DMS 273 (cell line): Measurements from ENCODE around the gene MFGE8.
"Not testable (repeated sequence)": the region's sequence is repeated elsewhere in the genome, so short reads cannot be mapped to it uniquely, and the experiment has no call there.

ENCODE experiments used
- DNase-seq: peaks from one replicate; lab custom pipeline; 2025; ENCODE audit not compliant: unreplicated experiment; lab: John Stamatoyannopoulos, UW

Gene MFGE8, protein sequence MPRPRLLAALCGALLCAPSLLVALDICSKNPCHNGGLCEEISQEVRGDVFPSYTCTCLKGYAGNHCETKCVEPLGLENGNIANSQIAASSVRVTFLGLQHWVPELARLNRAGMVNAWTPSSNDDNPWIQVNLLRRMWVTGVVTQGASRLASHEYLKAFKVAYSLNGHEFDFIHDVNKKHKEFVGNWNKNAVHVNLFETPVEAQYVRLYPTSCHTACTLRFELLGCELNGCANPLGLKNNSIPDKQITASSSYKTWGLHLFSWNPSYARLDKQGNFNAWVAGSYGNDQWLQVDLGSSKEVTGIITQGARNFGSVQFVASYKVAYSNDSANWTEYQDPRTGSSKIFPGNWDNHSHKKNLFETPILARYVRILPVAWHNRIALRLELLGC

DNA sequence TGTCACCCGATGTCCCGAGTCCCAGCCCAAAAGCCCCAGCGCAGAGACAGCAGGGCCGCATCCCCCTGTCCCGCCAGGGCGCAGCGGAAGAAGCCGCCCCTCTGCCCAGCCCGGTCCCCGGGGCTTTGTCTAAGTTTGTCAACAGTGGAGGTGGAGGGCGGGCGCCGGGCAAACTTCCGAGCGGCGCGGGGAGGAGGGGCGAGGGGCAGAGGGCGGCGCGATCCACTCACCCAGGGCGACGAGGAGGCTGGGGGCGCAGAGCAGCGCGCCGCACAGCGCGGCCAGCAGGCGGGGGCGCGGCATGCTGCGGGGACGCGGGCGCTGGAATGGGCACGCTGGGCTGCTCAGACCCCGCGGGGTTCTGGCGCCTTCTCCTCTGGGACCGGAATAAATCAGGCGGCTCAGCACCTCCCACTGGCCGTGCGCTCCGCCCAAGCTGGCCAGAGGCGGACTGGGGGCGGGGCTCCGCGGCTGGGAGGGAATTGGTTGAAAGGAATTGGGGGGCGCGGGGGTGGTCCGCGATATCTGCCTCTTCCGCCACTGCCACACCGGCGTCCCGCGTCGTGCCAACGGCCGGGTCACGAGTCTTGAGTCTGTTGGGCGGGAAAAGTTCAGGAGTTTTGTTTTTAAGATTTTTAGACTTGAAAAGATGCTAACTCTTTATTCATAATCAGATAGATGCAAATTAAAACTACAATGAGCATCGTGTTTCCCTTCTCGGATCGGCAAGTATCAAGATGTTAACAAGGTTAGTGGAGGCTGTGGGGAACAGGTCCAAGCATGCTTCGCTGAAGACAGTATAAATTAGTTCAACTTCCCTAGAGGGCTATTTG lies at the start of gene MFGE8:
Gene MFGE8, minus strand, starts transcription at position 363 of the 833 bp plus-strand sequence. Its CDS starts 60 bp downstream, at position 303.
- DNase-seq = peak; percentile 80

DNA sequence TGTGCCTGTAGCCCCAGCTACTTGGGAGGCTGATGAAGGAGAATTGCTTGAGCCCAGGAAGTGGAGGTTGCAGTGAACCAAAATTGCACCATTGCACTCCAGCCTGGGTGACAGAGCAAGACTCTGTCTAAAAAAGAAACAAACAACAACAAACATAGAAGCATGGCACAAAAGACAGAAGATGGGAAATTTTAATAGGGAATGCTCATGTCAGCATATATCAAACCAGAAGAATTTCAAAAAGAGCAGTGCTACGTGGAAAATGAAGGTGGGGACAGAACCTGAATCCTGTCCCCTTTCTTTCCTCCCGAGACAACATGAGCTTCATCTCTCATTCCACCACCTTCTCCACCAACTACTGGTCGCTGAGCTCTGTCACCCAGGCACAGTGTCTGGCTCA lies 46.3 kb upstream of the MFGE8 start:
- no peak for DNase-seq

DNA sequence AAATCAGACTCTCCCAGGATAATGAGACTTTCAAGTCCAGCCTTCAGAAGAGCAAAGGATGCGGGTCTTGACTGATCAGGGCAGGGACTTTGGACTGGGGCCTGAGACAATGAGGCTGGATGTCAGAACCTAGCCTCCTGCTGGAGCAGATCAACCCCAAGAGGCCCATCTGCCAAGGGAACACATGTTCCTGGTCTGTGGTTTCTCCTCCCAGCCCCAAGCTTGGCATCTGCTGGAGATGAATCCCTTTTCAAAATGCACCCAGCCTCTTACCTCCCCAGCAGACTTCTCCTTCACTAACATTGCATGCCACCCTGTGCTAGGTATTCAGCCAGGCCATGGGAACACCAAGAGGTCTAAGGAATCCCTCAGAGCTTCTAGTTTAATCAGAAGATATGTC lies 43.7 kb upstream of the MFGE8 start:
- DNase-seq = peak; percentile 20

DNA sequence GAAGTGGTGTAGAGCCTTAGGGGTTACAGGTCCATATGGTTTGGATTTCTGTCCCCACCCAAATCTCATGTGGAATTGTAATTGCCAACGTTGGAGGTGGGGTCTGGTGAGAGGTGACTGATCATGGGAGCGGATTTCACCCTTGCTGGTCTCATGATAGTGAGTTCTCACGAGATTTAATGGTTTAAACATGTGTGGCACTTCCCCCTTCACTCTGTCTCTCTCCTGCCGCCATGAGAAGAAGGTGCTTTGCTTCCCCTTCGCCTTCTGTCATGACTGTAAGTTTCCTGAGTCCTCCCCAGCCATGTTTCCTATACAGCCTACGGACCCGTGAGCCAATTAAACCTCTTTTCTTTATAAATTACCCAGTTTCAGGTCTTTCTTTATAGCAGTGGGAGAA lies 43.1 kb upstream of the MFGE8 start:
- no peak for DNase-seq

DNA sequence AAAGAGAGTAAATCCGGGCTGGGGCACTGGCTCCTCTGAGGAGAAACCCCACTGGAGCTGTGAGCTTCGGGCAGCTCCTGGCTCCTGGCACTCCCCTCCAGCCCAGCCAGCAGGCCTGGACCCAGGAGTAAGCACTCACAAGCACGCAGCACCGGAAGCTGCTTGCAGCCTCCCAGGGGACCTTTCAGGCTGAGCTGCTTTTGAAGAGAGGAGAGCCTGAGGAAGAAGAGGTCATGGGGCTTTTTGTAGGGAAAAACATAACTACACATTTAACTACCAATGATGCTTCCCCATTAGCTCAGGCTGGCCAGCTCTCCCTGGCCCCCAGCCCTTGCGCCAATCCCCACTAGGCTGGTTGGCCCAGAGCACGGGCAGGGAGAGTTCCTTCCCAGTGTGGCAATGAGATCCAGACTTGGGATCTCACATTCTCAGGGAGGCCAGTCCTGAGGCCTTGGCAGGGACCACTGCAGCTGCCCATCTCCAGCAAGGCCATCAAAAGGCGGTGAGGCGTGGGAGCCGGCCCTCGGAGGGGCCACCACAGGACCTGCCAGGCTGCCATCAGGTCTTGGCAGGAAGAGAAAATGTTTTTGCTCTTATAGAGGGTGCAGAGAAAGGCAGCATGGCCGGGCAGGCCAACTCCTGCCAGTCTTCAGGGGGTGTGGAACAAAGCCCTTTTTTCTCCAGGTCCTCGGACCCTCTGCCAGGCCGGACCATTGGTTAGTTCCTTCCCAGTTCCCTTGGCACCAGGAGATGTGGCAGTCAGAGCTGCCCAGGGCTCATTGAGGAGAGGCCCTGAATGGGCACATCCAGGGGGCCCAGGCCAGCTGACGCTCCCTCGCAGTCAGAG lies 41.5 kb upstream of the MFGE8 start:
- peak; percentile 1 for DNase-seq

DNA sequence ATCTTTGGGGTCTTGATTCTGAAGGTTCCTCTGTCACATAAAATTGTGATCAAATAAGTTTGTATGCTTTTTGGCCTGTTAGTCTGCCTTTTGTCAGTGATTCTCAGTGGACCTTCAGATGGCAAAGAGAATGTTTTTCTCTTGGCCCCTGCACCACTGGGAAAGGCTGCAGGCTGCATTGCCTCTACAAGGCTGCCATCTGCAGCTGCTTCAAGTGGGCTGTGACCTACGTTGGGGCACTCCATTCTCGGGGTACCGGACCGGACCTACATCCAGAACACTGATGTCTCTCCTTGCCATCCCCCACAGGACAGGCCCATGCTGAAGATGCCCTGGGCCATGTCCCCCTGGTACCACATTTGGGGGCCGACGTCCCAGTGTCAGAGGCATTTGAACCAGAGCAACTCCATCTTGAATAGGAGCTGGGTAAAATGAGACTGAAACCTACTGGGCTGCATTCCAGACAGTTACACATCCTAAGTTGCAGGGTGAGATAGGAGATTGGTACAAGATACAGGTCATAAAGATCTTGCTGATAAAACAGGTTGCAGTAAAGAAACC lies 37.5 kb upstream of the MFGE8 start:
- DNase-seq = no peak

DNA sequence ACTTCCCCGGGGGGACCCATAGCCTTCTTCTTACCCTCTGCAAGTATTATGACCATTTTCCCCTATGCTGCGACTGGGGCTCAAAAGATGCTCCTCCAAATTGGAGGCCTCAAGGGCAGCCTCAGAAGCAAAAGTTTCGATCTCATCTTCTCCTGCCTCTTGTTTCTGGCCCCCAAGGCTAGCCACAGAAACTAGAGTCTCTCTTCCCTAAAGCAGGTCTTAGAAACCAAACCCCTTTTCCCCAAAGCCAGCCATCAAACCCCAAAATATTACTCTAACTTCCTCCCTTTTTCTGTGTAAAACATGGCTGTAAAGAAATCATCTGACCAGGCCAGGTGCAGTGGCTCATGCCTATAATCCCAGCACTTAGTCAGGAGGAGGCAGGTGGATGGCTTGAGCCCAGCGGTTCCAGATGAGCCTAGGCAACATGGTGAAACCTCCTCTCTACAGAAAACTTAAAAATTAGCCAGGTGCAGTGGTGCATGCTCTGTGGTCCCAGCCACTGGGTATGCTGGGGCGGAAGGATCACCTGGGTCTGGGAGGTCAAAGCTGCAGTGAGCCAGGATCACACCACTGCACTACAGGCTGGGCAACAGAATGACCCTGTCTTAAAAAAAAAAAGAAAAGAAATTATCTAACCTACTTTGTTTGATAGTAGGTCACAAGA lies 36.7 kb upstream of the MFGE8 start:
- DNase-seq = no peak

DNA sequence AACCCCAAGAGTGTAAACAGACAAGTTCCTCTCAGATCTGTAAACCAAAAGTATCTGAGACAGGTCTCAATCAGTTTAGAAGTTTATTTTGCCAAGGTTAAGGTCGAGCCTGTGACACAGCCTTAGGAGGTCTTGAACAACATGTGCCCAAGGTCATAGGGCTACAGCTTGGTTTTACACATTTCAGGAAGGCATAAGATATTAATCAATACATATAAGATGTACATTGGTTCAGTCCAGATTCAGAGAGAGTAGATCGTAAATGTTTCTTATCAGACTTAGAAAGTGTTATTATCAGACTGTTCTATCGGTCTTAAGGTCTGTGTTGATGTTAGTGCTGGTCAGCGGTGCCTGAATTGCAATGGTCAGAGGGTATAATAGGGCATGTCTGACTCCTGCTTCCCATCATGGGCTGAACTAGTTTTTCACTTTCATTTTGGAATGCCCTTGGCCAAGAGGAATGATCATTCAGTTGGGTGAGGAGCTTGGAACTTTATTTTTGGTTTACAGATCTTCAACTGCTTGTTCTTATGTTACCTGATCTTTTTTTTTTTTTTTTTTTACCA lies 27.0 kb upstream of the MFGE8 start:
- DNase-seq = no peak

DNA sequence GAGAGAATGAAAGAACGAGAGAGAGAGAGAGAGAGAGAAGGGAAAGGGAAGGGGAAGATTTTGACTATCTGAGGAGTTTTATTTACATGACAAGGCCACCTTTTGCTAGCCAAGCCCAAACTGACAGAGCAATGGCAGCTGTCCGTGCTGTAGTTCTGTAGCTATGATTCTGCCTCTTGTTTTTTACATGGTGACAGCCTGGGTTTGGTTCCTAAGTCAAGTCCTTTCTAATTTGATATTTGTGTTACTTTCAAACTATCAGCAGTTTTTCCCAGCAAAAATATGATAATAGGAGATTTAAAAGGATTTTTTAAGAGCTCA lies 26.3 kb upstream of the MFGE8 start:
- DNase-seq = no peak

DNA sequence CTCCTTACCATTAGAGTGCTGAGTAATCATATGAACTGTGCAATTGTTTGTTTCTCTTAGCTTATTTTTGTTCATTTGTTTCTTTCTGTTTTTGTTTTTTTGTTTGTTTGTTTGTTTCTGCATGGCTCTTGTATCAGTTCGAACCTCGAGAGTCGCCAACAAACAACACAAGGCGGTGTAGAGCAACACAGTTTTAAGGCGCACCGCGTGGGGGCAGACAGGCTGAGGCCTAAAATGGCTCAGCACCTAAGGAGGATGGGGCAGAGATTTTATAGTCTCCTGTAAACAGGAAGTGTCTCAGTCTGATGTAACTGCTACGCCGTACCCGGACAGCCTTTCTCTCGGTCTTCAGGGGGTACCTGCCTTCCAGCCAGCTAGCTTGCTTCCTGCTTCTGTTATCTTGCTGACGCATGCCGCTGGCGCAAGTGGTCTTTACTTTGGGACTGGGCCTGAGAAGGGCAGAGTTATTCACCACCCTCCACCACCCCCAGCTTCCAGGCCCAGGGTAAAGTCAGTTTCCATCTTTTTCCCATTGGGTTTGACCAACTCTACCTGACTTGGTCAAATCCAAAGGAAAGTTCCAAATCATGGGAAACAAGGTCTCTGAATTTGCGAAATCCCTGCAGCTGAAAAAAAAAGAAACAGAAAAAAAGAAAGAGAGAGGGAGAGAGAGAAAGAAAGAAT lies 25.8 kb upstream of the MFGE8 start:
- DNase-seq = no peak

DNA sequence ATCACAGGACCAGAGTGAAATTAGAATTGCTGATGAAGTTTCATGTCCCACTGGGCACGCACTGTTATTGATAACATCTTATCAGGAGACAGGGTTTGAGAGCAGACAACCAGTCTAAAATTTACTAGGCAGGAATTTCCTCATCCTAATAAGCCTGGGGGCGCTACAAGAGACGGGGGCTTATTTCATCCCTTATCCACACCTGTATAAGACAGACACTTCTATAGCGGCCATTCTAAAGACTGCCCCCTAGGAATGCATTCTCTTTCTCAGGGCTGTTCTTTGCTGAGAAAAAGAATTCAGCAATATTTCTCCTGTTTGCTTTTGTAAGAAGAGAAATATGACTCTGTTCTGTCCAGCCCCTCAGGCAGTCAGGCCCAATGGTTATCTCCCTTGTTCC lies 21.3 kb upstream of the MFGE8 start:
- not testable (repeated sequence) for DNase-seq

DNA sequence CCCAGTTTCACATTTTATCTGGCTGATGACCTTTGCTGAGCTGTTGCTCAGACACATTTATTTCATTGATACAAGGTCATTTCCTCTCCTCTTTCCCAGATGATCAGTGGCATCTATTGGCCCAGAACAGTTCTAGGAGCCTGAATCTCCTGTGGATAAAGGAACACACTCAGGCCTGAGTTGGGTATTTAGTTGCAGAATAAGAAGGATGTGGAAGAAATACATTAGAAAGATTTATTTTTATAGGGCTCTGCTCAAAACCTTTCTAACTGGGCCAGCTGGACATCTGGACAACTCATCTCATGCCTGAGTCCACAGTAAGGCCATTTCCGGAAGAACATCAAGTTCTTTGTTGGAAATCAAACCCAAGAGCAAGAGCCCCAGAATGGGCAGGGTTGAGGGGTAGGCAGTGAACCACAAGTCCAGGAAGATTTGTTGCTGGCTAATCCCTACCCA lies 19.7 kb upstream of the MFGE8 start:
- no peak for DNase-seq

DNA sequence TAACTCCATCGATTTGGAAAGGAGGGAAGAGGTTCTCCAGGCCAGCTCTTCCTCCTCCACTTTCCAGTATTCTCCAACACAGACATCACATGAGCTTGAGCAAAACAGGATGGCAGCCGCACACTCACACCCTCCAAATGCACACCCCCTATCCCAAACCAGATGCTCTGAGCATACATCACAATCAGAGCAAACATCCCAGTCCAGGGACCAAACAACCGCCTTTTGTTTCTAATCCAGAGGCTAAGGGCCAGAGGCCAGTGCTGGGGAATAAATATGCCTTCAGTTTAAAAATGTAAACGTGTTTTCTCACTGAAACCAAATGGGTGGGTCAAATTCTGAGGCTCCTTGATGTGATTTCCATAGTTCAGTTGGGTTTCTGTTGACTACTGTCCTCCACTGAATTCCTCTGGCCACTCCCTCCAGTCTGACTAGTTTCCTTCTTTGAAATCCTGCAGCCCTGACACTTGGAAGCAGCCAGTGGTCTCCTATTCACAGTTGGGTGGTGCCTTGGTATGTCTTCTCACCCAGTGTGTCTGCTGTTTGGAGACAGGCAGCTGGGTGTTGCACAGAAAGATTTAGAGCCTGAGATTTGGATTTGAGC lies 19.2 kb upstream of the MFGE8 start:
- no peak for DNase-seq

DNA sequence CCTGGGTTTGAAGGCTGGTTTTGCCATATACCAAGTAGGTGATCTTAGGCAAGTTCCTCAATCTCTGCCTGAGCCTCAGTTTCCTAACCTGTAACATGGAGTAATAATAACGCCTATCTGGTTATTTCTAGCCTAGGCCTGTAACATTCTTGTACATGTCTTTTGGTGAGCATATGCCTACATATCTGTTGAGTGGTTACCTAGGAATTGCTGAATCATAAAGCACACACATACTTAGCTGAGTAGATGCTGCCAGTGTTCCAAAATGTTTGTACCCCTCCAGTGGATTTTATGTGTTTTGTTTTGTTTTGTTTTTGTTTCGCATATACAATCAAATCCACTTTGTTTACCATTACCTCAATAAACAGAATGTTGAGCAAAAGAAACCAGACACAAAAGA lies 17.4 kb upstream of the MFGE8 start:
- no peak for DNase-seq

DNA sequence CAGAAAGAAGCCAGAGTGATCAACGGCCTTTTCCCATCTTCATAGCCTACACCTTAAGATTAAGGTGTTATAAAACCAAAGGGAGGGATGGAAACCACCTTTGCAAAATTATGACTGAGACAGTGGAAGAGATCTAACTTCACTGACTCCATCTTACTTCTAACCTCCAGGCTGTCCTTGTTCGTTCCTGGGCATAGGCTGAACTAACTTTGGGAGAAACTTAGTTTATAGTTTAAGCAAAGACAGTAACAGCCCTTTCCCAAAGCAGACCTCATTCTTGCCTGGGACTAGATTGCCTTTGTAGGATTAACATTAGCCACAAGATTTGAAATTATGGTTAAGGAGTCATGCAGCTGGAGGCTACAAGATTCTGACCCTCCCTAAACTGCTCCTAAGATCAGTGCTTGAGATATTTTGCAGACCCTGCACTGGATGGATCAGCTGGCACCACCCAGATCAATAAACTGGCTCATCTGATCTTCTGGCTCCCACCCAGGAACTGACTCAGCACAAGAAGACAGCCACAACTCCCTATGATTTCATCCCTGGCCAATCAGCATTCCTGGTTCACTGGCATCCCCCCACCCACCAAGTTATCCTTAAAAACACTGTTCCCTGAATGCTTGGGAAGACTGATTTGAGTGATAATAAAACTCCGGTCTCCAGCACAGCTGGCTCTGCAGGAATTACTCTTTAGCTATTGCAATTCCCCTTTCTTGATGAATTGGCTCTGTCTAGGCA lies 16.3 kb upstream of the MFGE8 start:
- not testable (repeated sequence) for DNase-seq

DNA sequence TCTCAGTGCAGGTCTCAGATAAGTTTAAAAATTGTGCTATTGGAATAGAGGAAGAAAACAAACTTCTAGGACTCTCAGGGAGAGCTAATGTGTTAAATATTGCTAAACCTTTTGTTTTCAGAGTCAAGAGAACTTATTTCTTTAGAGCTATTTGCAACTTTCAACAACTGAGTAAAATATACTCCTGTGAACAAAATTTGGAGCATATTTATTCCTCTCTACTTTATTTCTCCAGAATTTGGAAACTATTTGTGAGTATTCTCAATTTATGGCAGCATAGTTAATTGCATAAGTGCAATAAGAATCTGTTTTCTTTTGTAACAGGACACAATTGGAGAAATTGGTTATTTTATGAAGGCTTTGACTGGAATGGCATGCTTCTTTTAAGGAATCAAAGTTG lies 15.0 kb upstream of the MFGE8 start:
- DNase-seq = not testable (repeated sequence)

DNA sequence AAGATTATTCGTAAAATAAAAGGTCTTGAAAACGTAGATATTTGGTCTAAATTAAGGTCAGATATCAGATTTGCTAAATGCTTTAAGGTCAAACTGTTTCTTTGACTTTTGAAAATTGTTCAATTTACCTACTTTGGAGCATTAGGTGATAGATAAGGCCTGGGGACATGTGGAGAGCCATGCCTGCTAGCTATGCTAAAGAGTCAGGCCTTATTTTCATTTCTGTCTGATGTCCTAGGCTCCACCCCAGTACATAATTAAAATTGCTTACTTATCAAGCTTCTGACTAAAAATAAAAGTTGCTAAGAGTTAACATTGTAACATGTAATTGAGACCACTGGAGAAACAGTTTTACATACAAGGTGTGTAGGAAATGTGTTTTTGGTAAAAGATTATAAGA lies 12.5 kb upstream of the MFGE8 start:
- not testable (repeated sequence) for DNase-seq

DNA sequence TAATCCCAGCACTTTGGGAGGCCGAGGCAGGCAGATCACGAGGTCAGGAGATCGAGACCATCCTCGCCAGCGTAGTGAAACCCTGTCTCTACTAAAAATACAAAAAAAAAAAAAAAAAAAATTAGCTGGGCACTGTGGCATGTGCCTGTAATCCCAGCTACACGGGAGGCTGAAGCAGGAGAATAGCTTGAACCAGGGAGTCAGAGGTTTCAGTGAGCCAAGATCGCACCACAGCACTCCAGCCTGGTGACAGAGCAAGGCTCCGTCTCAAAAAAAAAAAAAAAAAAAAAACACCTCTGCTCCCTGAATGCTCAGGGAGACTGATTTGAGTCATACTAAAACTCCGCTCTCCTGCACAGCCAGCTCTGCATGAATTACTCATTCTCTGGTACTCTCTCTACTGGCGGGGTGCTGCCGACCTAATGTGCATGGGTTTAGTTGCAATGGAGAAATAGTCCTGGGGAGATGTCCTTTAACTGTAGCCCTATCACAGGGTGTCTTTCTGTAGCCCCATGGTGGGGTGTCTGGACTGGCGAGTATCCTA lies 7.8 kb upstream of the MFGE8 start:
- DNase-seq = not testable (repeated sequence)
